Embryonic facial prominence (tissue), 1 donor: Measurements from ENCODE around the gene FSTL4.
"Not testable (repeated sequence)": the region's sequence is repeated elsewhere in the genome, so short reads cannot be mapped to it uniquely, and the experiment has no call there.

Experiments
- DNase-seq: peaks from one replicate; pipeline ENCODE4 v3.0.0-alpha.2; 2016; ENCODE audit errors: extremely low spot score

The FSTL4 gene

GRCh38 chr5:133227897-133228296 is 384.4 kb downstream of the FSTL4 start:
- no peak for DNase-seq

- no peak for DNase-seq
These were observed 385.3 kb downstream of the FSTL4 start for GRCh38 chr5:133227082-133227481.

GRCh38 chr5:133226186-133226585 is 386.2 kb downstream of the FSTL4 start:
- no peak for DNase-seq

- DNase-seq = no peak
These were observed 386.6 kb downstream of the FSTL4 start for GRCh38 chr5:133225671-133226152.

- no peak for DNase-seq
These were observed 389.4 kb downstream of the FSTL4 start for GRCh38 chr5:133222979-133223378.

- no peak for DNase-seq
These were observed 389.8 kb downstream of the FSTL4 start for GRCh38 chr5:133222521-133222920.

- no peak for DNase-seq
These were observed 390.3 kb downstream of the FSTL4 start for GRCh38 chr5:133222040-133222439.

- DNase-seq = no peak
These were observed 391.3 kb downstream of the FSTL4 start for GRCh38 chr5:133220851-133221674.

GRCh38 chr5:133219296-133219695 is 393.0 kb downstream of the FSTL4 start:
- no peak for DNase-seq

GRCh38 chr5:133216138-133216537 is 396.2 kb downstream of the FSTL4 start:
- not testable (repeated sequence) for DNase-seq

- no peak for DNase-seq
These were observed 398.1 kb downstream of the FSTL4 start for GRCh38 chr5:133214153-133214820.

- no peak for DNase-seq
These were observed 406.7 kb downstream of the FSTL4 start for GRCh38 chr5:133205649-133206048.

GRCh38 chr5:133205204-133205603 is 407.1 kb downstream of the FSTL4 start:
- no peak for DNase-seq

GRCh38 chr5:133203317-133204305 is 408.7 kb downstream of the FSTL4 start:
- no peak for DNase-seq

- DNase-seq = no peak
These were observed 410.2 kb downstream of the FSTL4 start for GRCh38 chr5:133202066-133202665.

GRCh38 chr5:133201310-133201709 is 411.0 kb downstream of the FSTL4 start:
- DNase-seq = no peak

- no peak for DNase-seq
These were observed 412.1 kb downstream of the FSTL4 start for GRCh38 chr5:133200256-133200655.

GRCh38 chr5:133199417-133200178 is 412.7 kb downstream of the FSTL4 start:
- no peak for DNase-seq

- no peak for DNase-seq
These were observed 413.8 kb downstream of the FSTL4 start for GRCh38 chr5:133198511-133198910.

- no peak for DNase-seq
These were observed 415.8 kb downstream of the FSTL4 start for GRCh38 chr5:133196441-133197085.
